HG03342 (cell line): ENCODE measurements around the gene OSBPL3.

ENCODE experiments used
- ATAC-seq: cut with Tn5 transposase; IDR thresholded peaks from one replicate; pipeline ENCODE4 v1.9.1; 2021; ENCODE audit warnings: mild to moderate bottlenecking, moderate library complexity; ENCODE audit not compliant: unreplicated experiment

OSBPL3 gene

DNA sequence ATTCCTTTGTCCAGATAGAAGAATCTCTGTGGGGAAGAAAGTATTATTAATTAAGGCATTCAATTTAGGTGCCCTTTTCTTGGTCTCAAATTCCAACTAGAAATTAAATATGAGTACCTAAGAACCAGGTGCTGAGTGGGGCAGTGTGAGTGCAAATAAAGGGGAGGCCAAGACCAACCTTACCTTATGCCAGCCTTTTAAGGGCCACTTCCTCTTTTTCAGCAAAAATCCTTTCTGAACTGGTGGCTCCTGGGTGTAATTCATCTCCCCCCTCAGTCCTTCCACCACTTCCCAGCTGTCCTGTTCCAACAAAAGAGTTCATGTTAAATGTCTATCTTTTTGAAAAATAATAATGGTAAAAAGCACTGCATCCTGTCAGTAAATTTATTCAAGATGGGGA, 108.2 kb downstream of the OSBPL3 start:
- no peak for ATAC-seq

DNA sequence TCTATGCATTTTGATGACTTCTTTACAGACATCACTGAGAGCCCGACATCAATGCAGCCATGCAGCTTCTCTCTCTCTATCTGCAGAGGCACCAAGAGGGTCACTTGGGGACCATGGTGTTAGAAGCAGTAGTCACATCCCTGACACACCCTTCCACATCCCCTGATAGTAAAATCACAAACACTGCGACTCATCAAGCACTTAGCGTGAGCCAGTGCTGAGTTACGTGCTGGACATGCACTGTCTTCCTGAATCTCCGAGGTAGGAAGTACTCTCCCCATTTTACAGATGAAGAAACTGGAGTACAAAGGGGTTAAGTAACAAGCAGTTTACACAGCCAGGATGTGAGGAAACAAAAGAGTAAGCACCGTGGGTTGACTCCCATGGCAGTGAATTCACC, 109.2 kb downstream of the OSBPL3 start:
- no peak for ATAC-seq

DNA sequence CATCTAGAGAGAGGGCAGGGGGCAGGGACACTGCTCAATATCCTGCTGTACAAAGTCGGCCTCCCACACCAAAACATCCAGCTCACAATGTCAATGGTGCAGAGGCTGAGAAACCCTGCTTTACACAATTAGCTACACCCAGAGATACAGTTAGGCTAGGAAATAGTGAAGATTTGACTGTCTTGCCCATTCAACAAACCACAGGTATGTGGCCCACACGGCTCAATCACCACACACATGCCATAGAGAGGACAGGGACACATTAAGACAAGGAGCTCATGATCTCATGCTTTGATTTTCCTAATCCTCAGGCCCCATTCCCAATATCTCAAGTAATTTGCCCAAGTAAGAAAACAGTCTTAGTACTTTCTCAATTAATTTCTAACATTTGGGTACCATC, 110.4 kb downstream of the OSBPL3 start:
- ATAC-seq = no peak

DNA sequence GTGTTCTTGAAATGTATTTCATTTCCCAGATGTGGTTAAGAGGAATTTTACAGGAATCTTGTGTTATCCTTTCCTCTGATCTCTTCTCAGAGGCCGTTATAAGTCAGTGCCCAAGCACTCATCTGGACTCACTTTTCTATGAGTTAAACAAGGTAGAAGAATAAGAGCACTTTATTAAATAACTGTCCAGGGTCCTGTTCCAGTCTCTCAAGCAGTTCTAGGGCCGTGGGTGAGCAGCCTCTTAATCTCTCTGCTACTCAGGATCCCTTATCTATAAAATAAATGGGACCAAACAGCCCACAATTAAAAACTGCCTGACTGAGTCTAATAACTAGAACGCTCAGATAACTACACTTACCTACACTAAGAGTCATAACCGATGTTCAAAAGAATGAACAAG, 111.2 kb downstream of the OSBPL3 start:
- no peak for ATAC-seq

DNA sequence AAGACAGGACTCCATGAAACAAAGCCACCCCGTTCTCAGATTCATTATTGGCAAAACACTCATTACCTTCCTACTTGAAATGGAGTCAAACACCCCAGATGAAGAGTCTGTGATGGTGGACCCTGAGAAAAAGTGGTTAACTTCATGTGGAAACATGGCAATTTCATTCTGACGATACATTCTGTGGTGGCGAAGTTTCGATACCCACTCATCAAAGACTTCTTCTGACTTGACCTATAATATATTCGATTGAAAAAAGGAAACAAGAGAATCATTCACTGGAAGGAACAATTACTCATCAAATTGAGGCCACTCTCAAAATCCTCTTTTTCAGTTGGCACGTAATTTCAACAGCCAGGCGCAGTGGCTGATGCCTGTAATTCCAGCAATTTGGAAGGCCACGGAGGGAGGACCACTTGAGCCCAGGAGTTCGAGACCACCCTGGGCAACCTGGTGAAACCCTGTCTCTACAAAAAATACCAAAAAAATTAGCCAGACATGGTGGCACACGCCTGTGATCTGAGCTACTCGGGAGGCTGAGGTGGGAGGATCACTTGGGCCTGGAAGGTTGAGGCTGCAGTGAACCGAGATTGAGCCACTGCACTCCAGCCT, 113.9 kb downstream of the OSBPL3 start:
- ATAC-seq = no peak

DNA sequence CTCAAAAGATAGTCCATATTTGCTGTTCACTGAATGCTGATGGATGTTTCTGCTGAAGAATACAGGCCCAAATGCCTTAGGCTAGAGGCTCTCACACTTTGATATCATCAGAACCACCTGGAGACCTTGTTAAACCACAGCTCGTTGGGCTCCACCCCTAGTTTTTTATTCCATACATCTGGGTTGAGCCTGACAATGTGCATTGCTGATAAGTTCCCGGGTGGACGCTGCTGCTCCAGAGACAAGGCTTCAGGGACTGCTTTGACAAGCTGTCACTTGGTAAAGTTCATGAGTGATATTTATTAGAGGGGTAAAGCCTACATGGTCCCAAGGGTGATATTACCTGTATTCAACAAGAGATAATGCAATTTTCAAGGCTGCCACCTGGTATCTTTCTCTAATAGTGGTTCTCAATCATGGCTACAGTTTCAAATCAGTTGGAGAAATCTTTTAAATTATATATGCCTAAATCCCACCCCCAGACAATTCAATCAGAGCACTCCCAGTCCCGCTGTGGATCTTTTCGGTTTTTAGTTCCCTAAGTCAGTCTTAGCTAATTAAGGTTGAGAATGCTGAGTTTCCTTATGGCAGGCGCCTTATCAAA, 115.7 kb downstream of the OSBPL3 start:
- ATAC-seq = no peak

DNA sequence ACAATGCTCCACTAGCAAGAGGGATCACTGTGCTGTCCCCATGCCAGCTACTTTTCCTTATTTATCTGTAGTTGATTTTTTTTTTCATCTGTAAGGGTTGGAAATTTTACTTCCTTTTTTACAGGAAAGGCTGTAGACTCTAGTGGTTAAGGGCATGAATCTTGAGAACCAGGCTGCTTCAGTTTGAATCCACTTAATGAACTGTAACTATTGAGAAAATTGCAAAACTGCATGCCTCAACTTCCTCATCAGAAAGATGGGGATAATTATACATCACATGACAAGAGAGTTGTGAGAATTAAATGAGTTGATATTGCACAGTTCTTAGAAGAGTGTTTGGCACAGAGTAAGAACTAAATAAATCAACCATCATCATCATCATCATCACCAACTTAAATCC, 116.4 kb downstream of the OSBPL3 start:
- ATAC-seq = no peak

DNA sequence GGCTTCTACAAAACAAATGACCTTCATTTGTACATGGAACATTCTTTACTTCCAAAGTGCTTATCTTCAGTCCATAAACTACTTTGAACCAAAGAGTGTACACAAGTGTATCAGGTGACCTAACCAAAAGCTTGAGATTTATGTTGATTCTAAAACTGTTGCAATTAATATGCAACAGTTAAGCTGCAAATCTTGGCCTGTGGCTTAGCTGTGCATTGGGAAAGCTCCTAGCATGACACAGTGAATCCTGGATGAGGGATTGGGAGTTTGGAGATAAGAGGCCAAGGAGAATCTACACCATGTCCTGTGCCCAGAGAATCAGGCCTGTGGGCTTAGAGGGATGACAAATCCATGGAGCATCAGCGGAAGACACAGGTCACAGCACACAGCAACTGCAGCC, 117.5 kb downstream of the OSBPL3 start:
- ATAC-seq = no peak

DNA sequence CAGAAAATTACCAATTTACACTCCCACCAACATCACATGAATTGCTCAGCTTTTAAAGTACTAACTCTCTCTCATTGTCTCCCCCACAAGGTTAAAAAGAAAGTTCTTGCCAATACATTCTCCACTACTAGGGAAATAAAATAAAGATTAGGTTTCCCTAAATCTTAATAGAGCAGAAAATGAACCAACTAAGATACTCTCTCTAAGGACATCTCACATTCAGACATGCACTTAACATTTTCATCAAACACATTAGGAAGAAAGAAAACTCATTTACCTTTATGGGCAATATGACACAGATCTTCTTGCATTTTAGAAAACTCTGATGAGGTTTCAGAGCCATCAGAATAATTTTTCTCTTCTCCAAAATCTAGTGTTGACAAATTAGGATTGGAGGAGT, 118.6 kb downstream of the OSBPL3 start:
- ATAC-seq = no peak

DNA sequence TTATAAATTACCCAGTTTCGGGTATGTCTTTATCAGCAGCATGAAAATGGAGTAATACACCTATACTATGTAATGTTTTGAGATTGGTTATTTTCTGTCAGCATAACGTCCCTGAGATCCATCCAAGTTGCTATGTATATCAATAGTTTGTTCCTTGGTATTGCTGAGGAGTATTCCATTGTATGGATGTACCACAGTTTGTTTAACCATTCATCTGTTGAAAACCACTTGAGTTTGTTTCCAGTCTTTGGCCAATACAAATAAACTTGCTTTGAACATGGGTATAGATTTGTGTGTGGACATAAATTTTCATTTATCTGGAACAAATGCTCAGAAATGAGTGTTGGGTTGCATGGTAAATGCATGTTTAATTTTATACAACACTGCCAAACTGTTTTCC, 119.4 kb downstream of the OSBPL3 start:
- ATAC-seq = no peak

DNA sequence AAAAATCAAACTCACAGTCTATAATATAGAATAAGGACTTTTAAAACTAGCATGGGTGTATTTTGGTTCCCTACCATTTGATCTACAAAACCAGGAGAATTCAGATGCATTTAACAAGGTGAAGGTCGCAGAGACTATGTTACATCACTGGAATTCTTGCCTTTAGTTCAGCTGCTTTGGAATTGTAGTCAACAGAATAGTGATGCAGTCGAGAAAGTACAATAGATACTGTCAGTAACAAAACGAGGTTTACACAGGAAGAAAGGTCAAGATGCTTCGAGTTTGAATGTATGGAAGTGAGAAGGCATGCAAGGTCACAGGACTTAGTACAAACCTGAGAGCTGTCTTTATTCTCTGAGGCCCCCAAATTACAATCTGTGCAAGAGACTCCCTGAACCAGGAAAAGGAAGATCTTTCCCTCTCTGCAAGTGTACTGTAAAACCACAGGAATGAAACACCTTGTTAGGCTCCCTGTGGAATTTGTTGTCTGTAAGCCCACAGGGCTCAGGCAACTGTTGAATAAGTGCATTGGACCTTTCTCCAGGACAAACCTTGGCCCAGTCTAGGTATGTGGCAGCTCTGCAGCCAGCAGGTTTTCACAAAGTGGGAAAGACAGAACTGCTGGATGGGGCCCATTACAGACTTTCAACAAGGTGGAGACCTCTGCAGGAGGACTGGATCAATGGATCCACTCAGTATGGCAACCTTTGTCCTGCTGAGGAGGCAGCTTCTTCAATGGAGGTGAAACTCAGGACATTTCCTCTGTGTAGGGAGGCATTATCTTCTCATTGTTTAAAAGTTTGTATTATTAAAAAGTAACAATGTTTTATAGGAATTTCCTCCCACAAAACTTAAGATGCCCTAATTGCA, 121.6 kb downstream of the OSBPL3 start:
- ATAC-seq = no peak

DNA sequence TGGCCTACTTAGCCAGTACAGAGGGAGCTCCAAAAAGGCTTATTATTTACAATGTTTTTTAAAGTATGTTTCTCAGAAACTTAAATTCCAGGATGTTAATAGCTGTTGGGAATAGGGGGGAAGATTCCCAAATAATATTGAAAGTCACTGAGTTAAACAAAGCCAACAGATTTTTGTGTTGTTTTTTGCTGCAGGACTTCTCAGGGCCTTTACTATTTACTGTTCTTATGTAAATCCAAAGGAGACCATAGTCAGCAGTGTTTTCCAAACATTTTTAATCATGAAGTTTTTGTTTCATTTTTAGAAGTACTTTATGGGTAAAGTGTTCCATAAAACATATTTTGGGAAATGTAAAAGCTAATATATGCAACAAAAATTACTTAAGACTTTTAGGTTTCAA, 122.4 kb downstream of the OSBPL3 start:
- ATAC-seq = no peak

DNA sequence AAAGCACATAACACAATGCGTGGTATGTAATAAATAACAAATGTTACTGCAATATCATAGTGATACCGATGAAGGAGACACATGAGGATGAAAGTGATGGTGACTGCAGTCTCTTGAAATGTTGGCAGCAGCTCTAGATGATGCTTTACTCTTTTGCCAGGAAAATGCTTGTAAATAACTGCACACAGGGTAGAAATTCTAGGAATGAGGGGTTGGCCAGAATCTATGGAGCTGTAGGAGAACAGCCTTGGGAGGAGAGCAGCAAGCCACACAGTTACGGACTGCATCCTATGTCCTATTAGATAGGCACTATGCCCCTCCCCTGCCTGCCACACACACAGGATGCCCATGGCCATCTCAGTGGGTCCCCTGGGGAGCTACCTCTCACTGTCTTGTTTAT, 125.1 kb downstream of the OSBPL3 start:
- no peak for ATAC-seq

DNA sequence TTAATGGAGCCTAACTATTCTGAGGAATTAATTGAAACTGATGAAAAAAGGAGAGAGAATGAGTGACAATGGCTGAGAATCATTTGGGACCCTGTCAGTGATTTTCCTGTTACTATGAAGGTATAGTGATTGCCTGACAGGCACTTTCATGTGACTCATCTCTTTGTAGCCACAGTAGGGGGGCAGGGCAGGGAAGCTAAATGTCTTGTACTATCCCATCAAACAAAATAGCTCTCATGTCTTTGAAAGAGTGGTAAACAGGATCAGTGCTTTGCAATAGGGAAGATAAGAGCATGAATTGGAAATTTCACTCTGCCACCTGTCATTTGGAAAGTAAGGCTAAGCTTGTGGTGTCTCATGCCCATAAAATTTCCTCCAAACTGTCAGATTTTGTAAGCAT, 128.2 kb downstream of the OSBPL3 start:
- ATAC-seq = no peak

DNA sequence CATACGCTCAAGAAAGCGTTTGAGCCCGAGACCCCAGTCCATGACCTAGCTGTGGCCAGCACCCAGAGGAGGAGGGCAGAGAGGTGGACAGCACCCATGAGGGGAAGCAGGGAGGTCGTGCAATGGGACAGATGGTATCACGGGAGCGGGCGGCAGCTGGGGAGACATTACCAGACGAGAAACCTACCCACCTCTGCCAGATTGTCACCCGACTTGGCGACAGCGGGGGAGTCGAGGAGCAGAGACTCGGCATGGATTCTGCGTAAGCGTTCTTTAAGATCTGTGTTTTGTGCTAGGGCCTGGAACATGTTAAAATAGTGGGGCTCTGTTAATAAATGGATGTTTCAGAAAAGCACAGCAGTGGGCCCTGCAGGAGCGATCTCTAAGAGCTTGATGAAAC, 131.1 kb downstream of the OSBPL3 start:
- ATAC-seq = no peak

DNA sequence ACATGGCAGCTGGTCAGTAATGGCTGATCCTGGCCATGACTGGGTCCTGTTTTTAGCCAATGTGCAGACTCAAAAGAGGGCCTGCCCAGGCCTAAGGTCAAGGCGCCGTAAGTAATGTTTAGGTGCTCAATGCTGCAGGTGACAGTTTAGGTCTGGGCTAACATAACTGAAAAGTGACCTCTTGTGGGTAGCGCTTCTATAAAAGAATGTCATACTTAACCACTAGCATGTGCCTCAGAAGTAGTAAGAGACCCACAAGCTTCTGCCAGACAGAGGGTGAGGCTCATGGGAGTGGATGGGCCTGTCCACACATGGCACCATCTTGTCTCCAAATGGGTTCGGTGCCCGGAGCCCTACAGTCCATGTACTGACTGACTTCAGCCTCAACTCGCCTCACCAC, 132.2 kb downstream of the OSBPL3 start:
- no peak for ATAC-seq

DNA sequence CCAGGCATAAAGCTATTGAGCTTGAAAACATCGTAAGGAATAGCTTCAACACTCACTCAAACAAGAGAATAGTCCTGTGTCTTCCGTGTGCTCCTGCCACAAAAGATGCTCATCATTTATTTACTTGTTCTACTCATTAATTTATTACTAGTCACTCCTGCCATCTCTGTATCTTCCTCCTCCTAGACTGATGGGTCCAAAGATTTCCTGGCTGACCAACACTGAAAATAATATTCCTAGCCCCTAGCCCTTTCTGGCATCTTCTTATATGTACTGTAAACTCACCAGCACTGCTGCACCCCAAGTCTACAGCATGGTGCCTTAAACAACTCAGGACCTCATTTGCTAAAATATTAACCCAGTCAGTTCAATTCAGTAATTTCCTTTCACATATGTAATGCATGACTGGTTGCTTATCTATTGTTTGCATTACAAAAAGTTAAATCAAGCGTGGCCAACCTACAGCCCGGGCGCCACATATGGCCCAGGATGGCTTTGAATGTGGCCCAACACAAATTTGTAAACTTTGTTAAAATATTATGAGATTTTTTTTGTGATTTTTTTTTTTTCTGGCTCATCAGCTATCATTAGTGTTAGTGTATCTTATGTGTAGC, 136.1 kb downstream of the OSBPL3 start:
- ATAC-seq = no peak

DNA sequence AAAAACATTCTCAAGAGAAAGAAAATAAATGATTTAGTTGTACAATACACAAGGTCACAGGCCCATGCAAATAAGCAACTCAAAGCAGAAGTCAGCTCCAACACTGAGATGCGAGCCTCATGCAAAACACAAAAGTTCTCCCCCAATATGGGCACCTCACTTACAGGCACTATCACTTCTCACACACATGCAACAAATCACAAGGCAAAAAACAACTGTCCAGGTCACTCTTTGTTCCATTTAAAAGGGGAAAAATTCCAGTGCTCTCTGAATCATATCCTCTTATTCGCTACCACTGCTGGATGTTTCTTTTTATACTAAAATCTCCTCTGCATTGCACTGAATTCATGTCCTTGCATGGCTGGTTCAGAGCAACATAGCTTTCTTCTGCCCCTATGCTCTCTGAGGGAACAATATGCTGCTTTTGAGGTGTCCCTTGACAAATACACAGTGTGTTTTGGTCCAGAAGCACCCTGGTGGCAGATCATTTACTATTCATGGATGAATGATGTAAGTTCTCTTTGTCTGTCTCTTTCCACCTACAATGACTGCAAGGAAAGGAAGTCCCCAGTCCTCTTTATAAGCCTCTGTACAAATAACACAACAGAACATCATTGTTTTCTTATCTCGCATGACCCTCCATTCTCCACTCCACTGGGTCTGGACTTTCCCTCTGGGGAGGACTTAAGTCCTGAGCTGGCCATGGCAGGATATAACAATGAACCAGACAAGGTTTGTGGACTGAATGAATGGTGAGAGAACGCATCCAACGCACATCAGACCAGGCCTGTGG, 137.3 kb downstream of the OSBPL3 start:
- peak; percentile 65 for ATAC-seq

DNA sequence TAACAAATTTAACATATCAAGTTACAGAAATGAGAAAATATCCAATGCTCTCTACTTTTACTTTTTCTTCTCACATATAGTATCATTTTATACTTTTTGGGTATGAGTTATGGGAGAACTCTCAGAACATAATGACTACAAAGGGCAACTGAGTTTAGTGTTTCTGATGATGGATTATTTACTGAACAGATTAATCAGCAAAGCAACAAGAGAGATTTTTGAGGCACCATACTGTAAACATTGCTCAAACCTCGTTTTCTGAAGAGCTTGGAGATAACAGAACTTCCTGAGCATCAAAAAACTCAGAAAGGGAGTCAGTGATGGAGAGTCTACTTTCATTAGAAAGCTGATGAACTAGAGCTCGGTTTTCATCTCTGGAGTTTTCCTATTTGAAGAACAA, 137.9 kb downstream of the OSBPL3 start:
- ATAC-seq = no peak

DNA sequence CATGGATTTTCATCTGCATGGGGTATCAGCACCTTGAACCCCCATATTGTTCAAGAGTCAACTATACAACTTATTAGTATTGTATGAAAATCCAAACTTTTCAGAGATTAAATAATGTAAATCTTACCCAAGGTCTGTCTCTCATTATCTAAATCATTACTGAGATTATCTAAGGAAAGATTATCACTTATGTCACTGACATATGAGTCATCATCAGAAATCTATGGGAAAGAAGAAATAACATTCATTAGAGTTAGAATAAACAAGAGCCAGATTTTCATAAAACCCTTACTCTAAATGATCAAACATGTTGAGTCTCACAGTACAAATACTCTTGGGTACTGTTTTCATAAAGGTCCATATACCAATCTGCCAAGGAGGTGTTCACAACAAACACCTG, 139.4 kb downstream of the OSBPL3 start:
- no peak for ATAC-seq

DNA sequence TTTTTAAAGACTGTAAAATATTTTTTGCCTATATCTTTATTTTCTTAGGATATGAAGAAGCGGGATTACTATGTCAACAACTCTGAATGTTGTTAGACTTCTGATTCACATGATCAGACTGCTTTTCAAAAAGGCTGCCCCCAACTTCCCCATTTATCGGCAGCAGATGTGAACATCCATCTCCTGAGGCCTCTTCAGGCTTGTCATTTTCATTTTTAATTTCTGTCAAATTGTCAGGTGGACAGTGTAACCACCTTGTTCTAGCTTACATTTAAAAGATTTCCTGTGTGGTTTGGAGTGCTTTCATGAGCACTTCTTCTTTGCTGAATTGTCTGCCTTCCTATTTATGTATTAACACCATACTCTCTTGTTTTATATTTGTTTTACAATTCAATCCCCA, 143.9 kb downstream of the OSBPL3 start:
- peak; percentile 50 for ATAC-seq
